Gastrocnemius medialis (tissue), 4 donors: Measurements from ENCODE around the gene SPAG5.

Experiments used
- CTCF ChIP-seq, 5 experiments: fragments of 450-650 bp in 3 of 5; fragments of 200-600 bp in 2 of 5; sonication (generic) in 2 of 5; IDR thresholded peaks in 4 of 5; conservative IDR thresholded peaks in 1 of 5; 1 replicate in 4 of 5; 2 replicates in 1 of 5; pipeline ENCODE4 v1.5.1; 2016 to 2019; ENCODE audit warnings: antibody characterized with exemption in 5 of 5, mild to moderate bottlenecking in 3 of 5, moderate library complexity in 3 of 5
- POLR2A ChIP-seq, 2 donors: fragments of 450-650 bp; IDR thresholded peaks; one replicate each; pipeline ENCODE4 v1.6.1; 2017; ENCODE audit warnings: antibody characterized with exemption in 2 of 2, mild to moderate bottlenecking in 2 of 2, moderate library complexity in 2 of 2

GRCh38 chr17:28528327-28529012, 70.4 kb downstream of the SPAG5 start:
- TF ChIP-seq CTCF (IDR thresholded peaks at IDR 0.05 in 4 of 5, conservative IDR thresholded peaks at IDR 0.05 in 1 of 5) (no peak), POLR2A (IDR thresholded peaks at IDR 0.05) (no peak)
